ENCODE results near the gene KLRC3.
"Not testable (repeated sequence)": the region's sequence is repeated elsewhere in the genome, so short reads cannot be mapped to it uniquely, and the experiment has no call there.

The KLRC3 gene

GRCh38 chr12:10453156-10453555 is 32.8 kb upstream of the KLRC3 start, which contains the start of gene KLRC1:
TSS of gene KLRC1 (minus strand) at chr12:10453377. CDS start at chr12:10451156, 2,221 bp downstream.
- Histone ChIP-seq H3K79me2 (ENCODE audit: insufficient read depth, low read length) (no peaks in the 10 kb centered on the region), H3K36me3 (ENCODE audit: insufficient read depth, low read length) (no peaks in the 10 kb centered on the region; the same call in 1 of the 2 replicates), H3K9me2 (ENCODE audit: low read depth, low read length) (no peaks in the 10 kb centered on the region), H4K20me1 (ENCODE audit: insufficient read depth, low read length) (no peaks in the 10 kb centered on the region), H3F3A (ENCODE audit: insufficient read depth, low read length) (no peaks in the 10 kb centered on the region), H3K27ac (ENCODE audit: low read depth, low read length, poor library complexity, severe bottlenecking) (peak within 1 kb of the TSS; percentile 45), H3K4me3 (ENCODE audit: low read depth, low read length, poor library complexity, severe bottlenecking) (no peak within 1 kb of the TSS), H3K9me3 (ENCODE audit: low read length) (peaks cover 14% of the 10 kb centered on the region), H3K4me1 (ENCODE audit: insufficient read depth, low read length, severe bottlenecking) (peaks cover 20% of the 10 kb centered on the region), H3K9ac (ENCODE audit: low read length) (no peak within 1 kb of the TSS), H3K4me2 (ENCODE audit: low read length) (no peak within 1 kb of the TSS), H2AFZ (ENCODE audit: low read length) (peak within 1 kb of the TSS; percentile 54; the same call in 1 of the 2 replicates), H3K27me3 (ENCODE audit: insufficient read depth, low read length) (no peaks in the 10 kb centered on the region)
- TF ChIP-seq CTCF (IDR thresholded peaks at IDR 0.05; ENCODE audit: low read length) (no peak), EZH2 (IDR thresholded peaks at IDR 0.05; ENCODE audit: borderline replicate concordance, low read length) (no peak)

- H4K20me1 ChIP-seq (ENCODE audit: insufficient read depth, low read length) = no peaks in the 10 kb centered on the region
- peaks cover 3% of the 10 kb centered on the region for H3K4me1 ChIP-seq (ENCODE audit: insufficient read depth, low read length, severe bottlenecking)
- H3K79me2 ChIP-seq (ENCODE audit: insufficient read depth, low read length) = no peaks in the 10 kb centered on the region
- H3K36me3 ChIP-seq (ENCODE audit: insufficient read depth, low read length) = no peaks in the 10 kb centered on the region
- no peak overlapping the region for H3K4me3 ChIP-seq (ENCODE audit: low read depth, low read length, poor library complexity, severe bottlenecking)
- H3F3A ChIP-seq (ENCODE audit: insufficient read depth, low read length) = no peaks in the 10 kb centered on the region
- H2AFZ ChIP-seq (ENCODE audit: low read length) = no peak overlapping the region
- H3K9ac ChIP-seq (ENCODE audit: low read length) = no peak overlapping the region
- no peak for TF ChIP-seq CTCF (IDR thresholded peaks at IDR 0.05; ENCODE audit: low read length)
- no peak for TF ChIP-seq EZH2 (IDR thresholded peaks at IDR 0.05; ENCODE audit: borderline replicate concordance, low read length)
- H3K27ac ChIP-seq (ENCODE audit: low read depth, low read length, poor library complexity, severe bottlenecking) = no peak overlapping the region
- H3K4me2 ChIP-seq (ENCODE audit: low read length) = no peak overlapping the region
- no peaks in the 10 kb centered on the region for H3K27me3 ChIP-seq (ENCODE audit: insufficient read depth, low read length)
- no peaks in the 10 kb centered on the region for H3K9me3 ChIP-seq (ENCODE audit: low read length)
- no peaks in the 10 kb centered on the region for H3K9me2 ChIP-seq (ENCODE audit: low read depth, low read length)
Observed at GRCh38 chr12:10448236-10448635, 27.8 kb upstream of the KLRC3 start.

GRCh38 chr12:10446052-10446451 is 25.7 kb upstream of the KLRC3 start:
- H4K20me1 ChIP-seq (ENCODE audit: insufficient read depth, low read length); H3K4me3 ChIP-seq (ENCODE audit: low read depth, low read length, poor library complexity, severe bottlenecking); H3K9me2 ChIP-seq (ENCODE audit: low read depth, low read length); H3F3A ChIP-seq (ENCODE audit: insufficient read depth, low read length); H3K9me3 ChIP-seq (ENCODE audit: low read length); H3K9ac ChIP-seq (ENCODE audit: low read length); H3K36me3 ChIP-seq (ENCODE audit: insufficient read depth, low read length); H3K27ac ChIP-seq (ENCODE audit: low read depth, low read length, poor library complexity, severe bottlenecking); H3K4me2 ChIP-seq (ENCODE audit: low read length); H3K27me3 ChIP-seq (ENCODE audit: insufficient read depth, low read length); H3K79me2 ChIP-seq (ENCODE audit: insufficient read depth, low read length); H3K4me1 ChIP-seq (ENCODE audit: insufficient read depth, low read length, severe bottlenecking); H2AFZ ChIP-seq (ENCODE audit: low read length): not testable (repeated sequence)

GRCh38 chr12:10441144-10441543 is 20.7 kb upstream of the KLRC3 start:
- H2AFZ ChIP-seq (ENCODE audit: low read length); H3K9me3 ChIP-seq (ENCODE audit: low read length); H3K4me1 ChIP-seq (ENCODE audit: insufficient read depth, low read length, severe bottlenecking); H3K9me2 ChIP-seq (ENCODE audit: low read depth, low read length); H3F3A ChIP-seq (ENCODE audit: insufficient read depth, low read length); H3K36me3 ChIP-seq (ENCODE audit: insufficient read depth, low read length); H3K4me2 ChIP-seq (ENCODE audit: low read length); H4K20me1 ChIP-seq (ENCODE audit: insufficient read depth, low read length); H3K27ac ChIP-seq (ENCODE audit: low read depth, low read length, poor library complexity, severe bottlenecking); H3K79me2 ChIP-seq (ENCODE audit: insufficient read depth, low read length); H3K27me3 ChIP-seq (ENCODE audit: insufficient read depth, low read length); H3K9ac ChIP-seq (ENCODE audit: low read length); H3K4me3 ChIP-seq (ENCODE audit: low read depth, low read length, poor library complexity, severe bottlenecking): not testable (repeated sequence)

- peaks cover 11% of the 10 kb centered on the region for H3K4me1 ChIP-seq (ENCODE audit: insufficient read depth, low read length, severe bottlenecking)
Observed at GRCh38 chr12:10439608-10440274, 19.3 kb upstream of the KLRC3 start.

GRCh38 chr12:10437601-10438000 is 17.2 kb upstream of the KLRC3 start:
- H4K20me1 ChIP-seq (ENCODE audit: insufficient read depth, low read length); H3F3A ChIP-seq (ENCODE audit: insufficient read depth, low read length); H3K4me2 ChIP-seq (ENCODE audit: low read length); H3K9me3 ChIP-seq (ENCODE audit: low read length); H3K27me3 ChIP-seq (ENCODE audit: insufficient read depth, low read length); H3K79me2 ChIP-seq (ENCODE audit: insufficient read depth, low read length); H3K27ac ChIP-seq (ENCODE audit: low read depth, low read length, poor library complexity, severe bottlenecking); H3K9ac ChIP-seq (ENCODE audit: low read length); H3K36me3 ChIP-seq (ENCODE audit: insufficient read depth, low read length); H3K4me3 ChIP-seq (ENCODE audit: low read depth, low read length, poor library complexity, severe bottlenecking); H2AFZ ChIP-seq (ENCODE audit: low read length); H3K9me2 ChIP-seq (ENCODE audit: low read depth, low read length): not testable (repeated sequence)
- H3K4me1 ChIP-seq (ENCODE audit: insufficient read depth, low read length, severe bottlenecking) = peaks cover 16% of the 10 kb centered on the region

More at GRCh38 chr12:10439608-10440274, 19.3 kb upstream of the KLRC3 start:
- H3F3A ChIP-seq (ENCODE audit: insufficient read depth, low read length); H3K79me2 ChIP-seq (ENCODE audit: insufficient read depth, low read length); H3K27ac ChIP-seq (ENCODE audit: low read depth, low read length, poor library complexity, severe bottlenecking); H3K4me2 ChIP-seq (ENCODE audit: low read length); H3K9me3 ChIP-seq (ENCODE audit: low read length); H3K36me3 ChIP-seq (ENCODE audit: insufficient read depth, low read length); H3K27me3 ChIP-seq (ENCODE audit: insufficient read depth, low read length); H4K20me1 ChIP-seq (ENCODE audit: insufficient read depth, low read length); H3K9ac ChIP-seq (ENCODE audit: low read length); H3K4me3 ChIP-seq (ENCODE audit: low read depth, low read length, poor library complexity, severe bottlenecking); H3K9me2 ChIP-seq (ENCODE audit: low read depth, low read length); H2AFZ ChIP-seq (ENCODE audit: low read length): not testable (repeated sequence)

Measured in OCI-LY1 (cell line).